H9 (cell line): ENCODE results near the gene BBIP1. TPM values are rescaled to one million over a fixed set of nuclear protein-coding genes. Genes with fewer than 3 reads are reported as not detected.

Experiments used
- DNase-seq: peaks from one replicate; pipeline ENCODE4 v3.0.0-alpha.2; 2017
- H2AFZ ChIP-seq: one replicate; pipeline ENCODE4 v1.6.1; 2013; ENCODE audit warnings: mild to moderate bottlenecking, low read length, control low read depth, moderate library complexity
- H2AK5ac ChIP-seq: 2 replicates; pipeline ENCODE4 v1.6.1; 2013; ENCODE audit warnings: low read length, control low read depth, mixed read lengths; ENCODE audit not compliant: insufficient read length
- H2BK120ac ChIP-seq: one replicate; pipeline ENCODE4 v1.6.1; 2013; ENCODE audit warnings: low read depth, mild to moderate bottlenecking, low read length, control low read depth, inconsistent platforms; ENCODE audit not compliant: poor library complexity, severe bottlenecking
- H2BK12ac ChIP-seq: 2 replicates; pipeline ENCODE4 v1.6.1; 2013; ENCODE audit warnings: low read length, control low read depth, mixed read lengths, low read depth; ENCODE audit not compliant: insufficient read length
- H2BK15ac ChIP-seq: 2 replicates; pipeline ENCODE4 v1.6.1; 2013; ENCODE audit warnings: low read depth, low read length, control low read depth
- H2BK20ac ChIP-seq: one replicate; pipeline ENCODE4 v1.6.1; 2013; ENCODE audit warnings: low read depth, mild to moderate bottlenecking, low read length, control low read depth, inconsistent platforms; ENCODE audit not compliant: poor library complexity, severe bottlenecking
- H2BK5ac ChIP-seq: 2 replicates; pipeline ENCODE4 v1.6.1; 2013; ENCODE audit warnings: low read length, control low read depth, mixed read lengths; ENCODE audit not compliant: insufficient read length
- H3K14ac ChIP-seq: 2 replicates; pipeline ENCODE4 v1.6.1; 2013; ENCODE audit warnings: low read length, control low read depth; ENCODE audit not compliant: insufficient read depth
- H3K18ac ChIP-seq: 2 replicates; pipeline ENCODE4 v1.6.1; 2013; ENCODE audit warnings: low read depth, mild to moderate bottlenecking, mixed read lengths, low read length, control low read depth; ENCODE audit not compliant: insufficient read length
- H3K23ac ChIP-seq: 2 replicates; pipeline ENCODE4 v1.6.1; 2013; ENCODE audit warnings: low read length, control low read depth, mixed read lengths, low read depth; ENCODE audit not compliant: insufficient read length
- H3K23me2 ChIP-seq: 2 replicates; pipeline ENCODE4 v1.6.1; 2013; ENCODE audit warnings: low read depth, mild to moderate bottlenecking, mixed read lengths, low read length, control low read depth; ENCODE audit not compliant: insufficient read length, poor library complexity, severe bottlenecking
- H3K27ac ChIP-seq: 2 replicates; pipeline ENCODE4 v1.5.1; 2013; ENCODE audit warnings: low read length, control low read depth, mixed read lengths, low read depth; ENCODE audit not compliant: insufficient read length
- H3K27me3 ChIP-seq: 2 replicates; pipeline ENCODE4 v1.6.1; 2013; ENCODE audit warnings: low read length, control low read depth, inconsistent platforms; ENCODE audit not compliant: insufficient read depth
- H3K4ac ChIP-seq: 2 replicates; pipeline ENCODE4 v1.6.1; 2013; ENCODE audit warnings: low read depth, mild to moderate bottlenecking, control low read depth, inconsistent platforms, low read length, moderate library complexity
- H3K4me1 ChIP-seq: 2 replicates; pipeline ENCODE4 v1.6.1; 2013; ENCODE audit warnings: low read length, control low read depth, inconsistent platforms; ENCODE audit not compliant: insufficient read depth
- H3K4me2 ChIP-seq: 2 replicates; pipeline ENCODE4 v1.6.1; 2013; ENCODE audit warnings: low read length, control low read depth, mixed read lengths; ENCODE audit not compliant: insufficient read length, insufficient read depth
- H3K56ac ChIP-seq: 2 replicates; pipeline ENCODE4 v1.6.1; 2013; ENCODE audit warnings: low read depth, mild to moderate bottlenecking, mixed read lengths, low read length, control low read depth; ENCODE audit not compliant: insufficient read length
- H3K79me1 ChIP-seq: 2 replicates; pipeline ENCODE4 v1.6.1; 2013; ENCODE audit warnings: low read depth, mild to moderate bottlenecking, moderate library complexity, low read length, control low read depth, inconsistent platforms; ENCODE audit not compliant: insufficient read depth, poor library complexity, severe bottlenecking
- H3K79me2 ChIP-seq: 2 replicates; pipeline ENCODE4 v1.6.1; 2013; ENCODE audit warnings: low read length, control low read depth, inconsistent platforms; ENCODE audit not compliant: insufficient read depth
- H3K9ac ChIP-seq: 2 replicates; pipeline ENCODE4 v1.6.1; 2013; ENCODE audit warnings: low read length, control low read depth, mixed read lengths; ENCODE audit not compliant: insufficient read length; ENCODE audit errors: extremely low read depth
- H3K9me3 ChIP-seq: one replicate; pipeline ENCODE4 v1.6.1; 2013; ENCODE audit warnings: low read depth, low read length, inconsistent platforms; ENCODE audit not compliant: control insufficient read depth
- H3T11ph ChIP-seq: one replicate; pipeline ENCODE4 v1.6.1; 2013; ENCODE audit warnings: mild to moderate bottlenecking, low read length, control low read depth, inconsistent platforms
- H4K20me1 ChIP-seq: one replicate; pipeline ENCODE4 v1.6.1; 2013; ENCODE audit not compliant: control insufficient read depth, insufficient read length, insufficient read depth
- H4K5ac ChIP-seq: 2 replicates; pipeline ENCODE4 v1.6.1; 2013; ENCODE audit warnings: low read depth, mild to moderate bottlenecking, mixed read lengths, low read length, control low read depth; ENCODE audit not compliant: insufficient read length
- H4K8ac ChIP-seq: replicated peaks from 2 replicates; pipeline ENCODE4 v1.6.1; 2013; ENCODE audit warnings: low read length, control low read depth, mixed read lengths, low read depth; ENCODE audit not compliant: insufficient read length
- H4K91ac ChIP-seq: 2 replicates; pipeline ENCODE4 v1.6.1; 2013; ENCODE audit warnings: low read depth, mild to moderate bottlenecking, moderate library complexity, mixed read lengths, low read length, control low read depth; ENCODE audit not compliant: insufficient read length
- H3K27ac Mint-ChIP-seq, 3 experiments: 2 replicates in 2 of 3; 3 replicates in 1 of 3; pipeline ENCODE4 v1.8.0; 2020 to 2021; ENCODE audit warnings: mixed read lengths in 3 of 3, mild to moderate bottlenecking in 1 of 3, moderate library complexity in 1 of 3
- H3K27me3 Mint-ChIP-seq: 2 replicates; pipeline ENCODE4 v1.8.0; 2021; ENCODE audit warnings: low read depth, mild to moderate bottlenecking, moderate library complexity, mixed read lengths
- H3K36me3 Mint-ChIP-seq, 3 experiments: 2 replicates in 2 of 3; 3 replicates in 1 of 3; pipeline ENCODE4 v1.8.0; 2020 to 2021; ENCODE audit warnings: low read depth in 3 of 3, mixed read lengths in 3 of 3; ENCODE audit not compliant: insufficient read depth in 1 of 3
- H3K4me1 Mint-ChIP-seq, 2 experiments: 2 replicates each; pipeline ENCODE4 v1.8.0; 2020; ENCODE audit warnings: mixed read lengths in 2 of 2
- H3K4me3 Mint-ChIP-seq, 2 experiments: 2 replicates in 1 of 2; 3 replicates in 1 of 2; pipeline ENCODE4 v1.8.0; 2020 to 2021; ENCODE audit warnings: mild to moderate bottlenecking in 2 of 2, mixed read lengths in 2 of 2, moderate library complexity in 1 of 2
- H3K9me3 Mint-ChIP-seq, 2 experiments: 2 replicates in 1 of 2; 3 replicates in 1 of 2; pipeline ENCODE4 v1.8.0; 2020; ENCODE audit warnings: mild to moderate bottlenecking in 2 of 2, mixed read lengths in 2 of 2, moderate library complexity in 1 of 2
- CTCF ChIP-seq: fragments of 200-600 bp; sonication (generic); conservative IDR thresholded peaks from 3 replicates; pipeline ENCODE4 v1.8.0; 2021; ENCODE audit warnings: antibody characterized with exemption, mild to moderate bottlenecking
- total RNA-seq: library from RNA; stranded (reverse); gene quantifications from 2 replicates; pipeline ENCODE4 v1.2.1, GENCODE V29; 2021

The BBIP1 gene
- total RNA-seq, 1 experiment from 2014 or later: 18.8 TPM

- no peak overlapping the region for H3K4ac ChIP-seq
- Mint-ChIP-seq H3K4me3 (no peak overlapping the region), H3K9me3 (no peaks in the 10 kb centered on the region), H3K27me3 (no peaks in the 10 kb centered on the region), H3K4me1 (peaks cover 6 to 21% of the 10 kb centered on the region in 2 experiments), H3K27ac (no peak overlapping the region), H3K36me3 (no peaks in the 10 kb centered on the region)
- no peaks in the 10 kb centered on the region for H3K27me3 ChIP-seq
- no peak overlapping the region for H3K27ac ChIP-seq
- H3K14ac ChIP-seq: no peak overlapping the region
- no peaks in the 10 kb centered on the region for H4K20me1 ChIP-seq
- DNase-seq: no peak
- no peak overlapping the region for H2BK20ac ChIP-seq
- TF ChIP-seq CTCF: no peak
- no peak overlapping the region for H3T11ph ChIP-seq
- H3K9ac ChIP-seq: no peak overlapping the region
- no peak overlapping the region for H2AK5ac ChIP-seq
- H3K23ac ChIP-seq: no peak overlapping the region
- no peaks in the 10 kb centered on the region for H3K9me3 ChIP-seq
- H3K4me1 ChIP-seq: no peaks in the 10 kb centered on the region
- H3K23me2 ChIP-seq: no peaks in the 10 kb centered on the region
- no peak overlapping the region for H3K18ac ChIP-seq
- H2BK15ac ChIP-seq: no peak overlapping the region
- no peak overlapping the region for H3K4me2 ChIP-seq
- no peak overlapping the region for H4K5ac ChIP-seq
- H4K91ac ChIP-seq: no peak overlapping the region
- no peak overlapping the region for H2BK5ac ChIP-seq
- H3K56ac ChIP-seq: no peak overlapping the region
- no peaks in the 10 kb centered on the region for H3K79me2 ChIP-seq
- H3K79me1 ChIP-seq: no peaks in the 10 kb centered on the region
- no peak overlapping the region for H2BK12ac ChIP-seq
- H4K8ac ChIP-seq: no peak overlapping the region
- H2AFZ ChIP-seq: no peak overlapping the region
- no peak overlapping the region for H2BK120ac ChIP-seq
Measured at GRCh38 chr10:110863361-110863760, 55.6 kb downstream of the BBIP1 start.
